GM19468 (cell line): ENCODE measurements around the gene PSG6.
"Not testable (repeated sequence)": the region's sequence is repeated elsewhere in the genome, so short reads cannot be mapped to it uniquely, and the experiment has no call there.

ENCODE experiments used
- ATAC-seq: cut with Tn5 transposase; IDR thresholded peaks from one replicate; pipeline ENCODE4 v1.9.1; 2021; ENCODE audit warnings: mild to moderate bottlenecking, moderate library complexity, moderate number of reproducible peaks; ENCODE audit not compliant: unreplicated experiment; ENCODE audit errors: extremely low read depth

The PSG6 gene

GRCh38 chr19:42917634-42918033, at the start of gene PSG6:
TSS of gene PSG6 (minus strand) at chr19:42917894. CDS start at chr19:42917792, 102 bp downstream.
- not testable (repeated sequence) for ATAC-seq

DNA sequence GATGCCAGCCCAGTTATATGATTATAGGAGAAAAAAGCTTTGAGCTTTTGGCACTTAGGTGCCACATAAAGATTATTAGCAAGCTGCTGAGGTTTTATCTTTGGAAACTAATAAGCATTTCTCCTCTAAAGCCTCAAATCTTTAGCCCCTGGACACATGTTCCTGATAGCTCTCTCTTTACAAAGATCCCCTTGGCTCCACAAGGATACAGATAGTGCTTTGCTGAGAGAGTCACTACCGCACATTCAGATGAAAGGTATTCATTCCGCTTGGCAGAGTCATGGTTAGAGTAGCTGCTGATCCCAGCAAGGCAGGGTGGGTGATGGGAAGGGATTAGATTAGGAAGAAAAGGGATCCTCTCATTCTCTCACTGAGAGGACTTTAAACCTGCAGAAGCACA, 47.5 kb upstream of the PSG6 start:
- ATAC-seq: no peak

DNA sequence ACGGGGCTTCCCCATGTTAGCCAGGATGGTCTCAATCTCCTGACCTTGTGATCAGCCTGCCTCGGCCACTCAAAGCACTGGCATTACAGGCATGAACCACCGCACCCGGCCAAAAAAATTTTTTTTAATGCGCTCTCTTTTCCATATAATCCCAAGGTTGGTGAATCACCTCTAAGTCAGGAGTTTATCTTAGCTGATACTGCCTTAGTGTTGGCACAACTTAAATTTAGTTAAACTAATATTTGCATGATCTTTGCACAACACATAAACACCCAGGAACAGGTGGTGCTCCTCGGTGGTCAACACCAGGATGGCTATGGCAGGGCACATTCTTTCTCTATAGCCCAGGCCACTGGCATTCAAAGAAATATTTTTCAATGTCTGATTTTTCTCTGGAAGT, 43.4 kb upstream of the PSG6 start:
- ATAC-seq: no peak

- ATAC-seq: not testable (repeated sequence)
These were observed 34.4 kb upstream of the PSG6 start for GRCh38 chr19:42952126-42952525.

- not testable (repeated sequence) for ATAC-seq
These were observed 33.8 kb upstream of the PSG6 start for GRCh38 chr19:42951476-42951875.

GRCh38 chr19:42942187-42942789, 24.6 kb upstream of the PSG6 start:
- no peak for ATAC-seq

GRCh38 chr19:42937107-42937506, 19.4 kb upstream of the PSG6 start, which contains the start of gene PSG7:
TSS of gene PSG7 (minus strand) at chr19:42937207. CDS start at chr19:42937076, 131 bp downstream.
- ATAC-seq: not testable (repeated sequence)

DNA sequence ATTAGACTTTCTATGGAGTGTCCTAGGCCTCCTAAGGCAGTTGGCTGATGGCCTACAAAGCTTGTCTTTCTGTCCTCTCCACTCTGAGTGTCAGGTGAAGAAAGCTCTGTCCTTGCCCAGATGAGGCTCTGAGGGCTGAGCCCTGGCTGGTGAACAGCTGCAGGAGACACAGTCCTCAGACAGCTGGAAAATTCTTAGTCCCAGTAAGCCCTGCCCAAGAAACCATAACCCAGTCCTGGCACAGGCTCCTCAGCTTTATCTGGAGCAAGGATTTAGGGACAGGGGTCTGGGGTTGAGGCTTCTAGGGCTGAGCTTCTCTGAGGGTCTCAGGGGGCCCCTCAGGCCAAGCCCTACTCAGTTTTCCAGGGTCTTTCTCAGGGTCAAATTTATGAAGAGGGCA, 17.0 kb upstream of the PSG6 start:
- ATAC-seq: not testable (repeated sequence)

- ATAC-seq: not testable (repeated sequence)
These were observed 16.5 kb upstream of the PSG6 start for GRCh38 chr19:42934183-42934582.

DNA sequence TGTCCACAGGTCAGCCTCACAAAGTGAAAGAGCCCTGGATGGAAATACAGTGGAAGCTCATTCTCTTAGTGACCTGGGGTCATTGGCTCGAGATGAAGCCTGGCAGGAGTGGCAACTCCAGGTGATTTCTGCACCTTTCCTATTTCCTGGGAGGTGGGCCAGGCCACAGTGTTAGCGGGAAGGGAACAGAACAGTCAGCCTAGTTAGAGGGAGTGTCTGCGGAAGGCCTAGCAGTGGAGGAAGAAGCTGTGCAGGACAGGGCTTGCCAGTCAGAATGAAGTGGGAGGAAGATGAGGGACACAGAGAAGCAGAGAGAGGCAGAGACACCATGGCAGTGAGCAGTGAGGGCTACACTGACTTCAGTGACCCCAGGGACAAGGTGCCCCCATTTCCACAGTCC, 15.7 kb upstream of the PSG6 start:
- ATAC-seq: not testable (repeated sequence)

DNA sequence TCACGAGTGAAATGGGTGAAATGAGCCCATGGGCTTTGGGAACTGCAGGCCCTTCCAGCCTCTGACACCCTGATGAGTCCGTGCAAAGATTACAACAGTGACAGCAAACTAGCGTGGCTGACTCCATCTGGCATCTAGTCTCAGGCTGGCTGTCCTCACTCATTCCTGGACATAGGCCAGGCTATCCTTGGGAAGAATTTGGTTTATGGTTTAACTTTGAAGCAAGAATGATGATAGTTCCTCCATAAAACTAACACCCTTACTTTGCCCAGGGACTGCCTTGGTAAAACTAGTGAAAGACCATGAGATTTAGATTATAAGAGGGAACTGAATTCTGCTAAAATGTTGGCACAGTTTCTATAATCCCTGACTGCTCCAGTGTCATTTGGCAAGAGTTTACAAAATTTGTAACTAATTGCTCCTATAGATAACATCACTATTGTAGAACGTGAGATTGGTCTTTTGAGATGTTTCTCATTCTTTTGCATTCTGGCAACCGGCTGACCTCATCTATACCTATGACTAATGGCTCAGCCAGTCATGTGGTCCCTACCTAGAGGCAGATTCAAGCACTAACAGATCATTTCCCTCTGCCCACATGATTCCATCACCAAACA, 14.9 kb upstream of the PSG6 start:
- ATAC-seq: not testable (repeated sequence)

- ATAC-seq: not testable (repeated sequence)
These were observed 12.5 kb upstream of the PSG6 start for GRCh38 chr19:42930214-42930613.

DNA sequence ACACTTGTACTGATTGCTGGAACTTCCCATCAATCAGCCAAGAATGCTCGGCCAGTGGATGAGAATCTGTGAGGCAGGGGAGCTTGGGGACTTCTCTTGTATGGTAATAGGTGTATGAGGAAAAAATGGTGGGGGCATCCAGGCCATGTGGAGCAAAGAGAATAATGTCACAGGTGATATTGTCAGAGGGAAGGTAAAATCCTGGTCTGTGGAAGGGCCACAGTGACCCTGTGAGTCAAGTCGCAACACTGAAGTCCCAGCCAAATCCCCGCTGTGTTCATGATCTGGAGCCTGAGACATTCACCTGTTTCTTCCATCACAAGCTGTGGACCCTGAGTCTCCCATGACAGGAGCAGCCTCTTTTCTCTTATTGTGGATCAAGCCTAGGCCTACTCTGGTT, 11.2 kb upstream of the PSG6 start:
- ATAC-seq: no peak

GRCh38 chr19:42926781-42927180, 9.1 kb upstream of the PSG6 start:
- ATAC-seq: no peak

DNA sequence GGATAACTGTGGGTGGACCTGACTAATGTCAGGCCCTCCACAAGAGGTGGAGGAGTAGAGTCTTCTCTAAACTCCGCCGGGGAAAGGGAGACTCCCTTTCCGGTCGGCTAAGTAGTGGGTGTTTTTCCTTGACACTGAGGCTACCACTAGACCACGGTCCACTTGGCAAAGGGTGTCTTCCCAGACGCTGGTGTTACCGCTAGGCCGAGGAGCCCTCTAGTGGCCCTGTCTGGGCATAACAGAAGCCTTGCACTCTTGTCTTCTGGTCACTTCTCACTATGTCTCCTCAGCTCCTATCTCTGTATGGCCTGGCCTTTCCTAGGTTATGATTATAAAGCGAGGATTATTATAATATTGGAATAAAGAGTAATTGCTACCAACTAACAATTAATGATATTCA, 5.4 kb upstream of the PSG6 start:
- ATAC-seq: not testable (repeated sequence)

DNA sequence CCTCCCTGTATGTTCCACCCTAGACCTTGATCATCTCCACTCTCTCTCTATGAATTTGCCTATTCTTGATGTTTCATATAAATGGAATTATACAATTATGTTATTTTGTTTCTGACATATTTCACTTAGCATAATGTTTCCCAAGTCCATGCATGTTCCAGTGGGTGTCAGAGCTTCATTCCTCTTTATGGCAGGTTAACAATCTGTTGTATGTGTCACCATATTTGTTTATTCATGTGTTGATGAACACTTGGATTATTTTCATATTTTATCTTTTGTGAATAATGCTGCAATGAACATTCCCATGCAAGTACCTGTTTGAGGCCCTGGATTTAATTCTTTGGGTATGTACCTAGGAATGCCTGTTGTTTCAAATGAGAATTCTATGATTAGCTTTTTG, 3.3 kb upstream of the PSG6 start:
- not testable (repeated sequence) for ATAC-seq

- no peak for ATAC-seq
These were observed 2.0 kb upstream of the PSG6 start for GRCh38 chr19:42919757-42920079.

DNA sequence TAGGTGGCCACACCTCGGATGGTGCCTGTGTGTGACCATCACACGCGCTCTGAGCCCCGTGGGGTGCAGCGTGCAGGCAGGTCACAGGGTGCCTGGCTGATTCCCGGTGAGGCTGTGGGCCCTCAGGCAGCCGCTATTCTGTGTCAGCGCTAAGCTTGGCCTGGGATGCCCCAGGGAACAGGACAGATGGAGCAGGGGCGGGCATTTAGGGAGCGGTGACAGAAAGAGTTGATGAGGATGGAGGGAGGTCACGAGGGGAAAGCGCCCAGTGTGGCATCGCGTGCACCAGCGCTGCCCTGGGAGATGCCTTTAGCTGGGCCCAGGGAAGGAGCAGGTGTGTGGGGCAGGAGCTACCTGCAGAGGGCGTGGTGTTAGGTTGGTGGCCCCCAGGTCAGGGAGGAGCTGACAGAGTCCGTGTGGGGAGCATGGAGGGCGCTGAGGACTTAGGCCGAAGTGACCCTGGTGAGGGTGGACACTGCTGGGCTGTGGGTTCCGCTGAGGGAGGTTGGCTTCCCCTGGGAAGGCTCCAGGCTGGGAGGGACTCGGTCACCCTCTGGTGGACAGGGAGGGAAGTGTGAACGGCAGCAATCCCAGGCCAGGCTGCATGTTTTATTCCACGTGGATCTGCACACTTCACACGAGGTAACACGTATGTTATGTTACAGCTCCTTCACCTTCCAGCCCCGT, 1.5 kb upstream of the PSG6 start:
- ATAC-seq: not testable (repeated sequence)

DNA sequence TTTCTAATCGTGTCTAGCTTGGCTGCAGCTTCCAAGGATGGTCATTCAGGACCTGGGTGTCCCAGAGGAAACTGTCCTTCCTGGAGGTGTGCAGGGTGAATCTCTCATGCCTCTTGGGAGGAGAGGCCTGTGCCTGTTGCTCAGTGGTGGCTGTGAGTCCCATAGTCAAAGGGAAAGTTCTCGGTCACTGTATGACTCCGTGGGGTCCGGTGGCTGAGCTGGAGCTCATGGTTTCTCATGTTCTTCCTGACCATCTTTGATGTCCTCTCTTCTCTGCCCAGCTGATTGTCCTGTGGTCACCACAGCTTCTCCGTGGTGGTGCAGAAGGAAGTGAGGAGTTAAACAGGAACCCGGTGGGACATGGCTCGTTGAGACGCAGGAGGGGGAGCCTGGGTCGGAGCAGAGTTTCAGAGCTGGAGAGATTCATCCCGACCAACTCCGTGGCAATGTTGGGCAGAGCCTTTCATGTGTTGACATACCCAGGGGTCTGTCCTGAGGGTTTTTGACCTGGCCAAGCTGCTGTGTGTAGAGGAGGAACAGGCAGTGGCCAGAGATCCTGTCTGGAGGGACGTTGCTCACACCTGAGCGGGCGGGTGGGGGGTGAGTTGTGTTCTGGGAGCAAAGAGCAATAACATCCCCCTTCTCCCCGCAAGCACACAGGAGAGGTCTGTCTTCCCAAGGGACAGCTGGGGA, 829 bp upstream of the PSG6 start:
- ATAC-seq: not testable (repeated sequence)

DNA sequence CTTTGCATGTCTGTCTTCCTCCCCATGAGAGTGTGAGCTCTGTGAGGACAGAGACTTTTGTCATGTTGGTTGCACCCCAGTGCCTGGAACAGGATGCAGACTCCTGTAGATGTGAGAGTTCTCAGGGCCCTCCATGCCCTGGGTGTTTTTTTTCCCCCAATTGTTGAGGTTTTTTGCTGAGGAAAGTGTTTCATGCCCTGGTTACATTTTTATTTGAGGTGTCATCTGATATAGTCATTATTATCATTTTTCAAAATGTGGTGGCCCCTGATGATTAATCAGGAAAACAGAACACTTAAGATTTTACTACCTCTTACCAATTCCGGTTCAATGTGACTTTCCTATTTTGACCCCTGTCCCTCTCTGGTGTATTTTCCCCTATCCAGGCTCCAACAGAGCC, 763 bp downstream of the PSG6 start:
- ATAC-seq: not testable (repeated sequence)

DNA sequence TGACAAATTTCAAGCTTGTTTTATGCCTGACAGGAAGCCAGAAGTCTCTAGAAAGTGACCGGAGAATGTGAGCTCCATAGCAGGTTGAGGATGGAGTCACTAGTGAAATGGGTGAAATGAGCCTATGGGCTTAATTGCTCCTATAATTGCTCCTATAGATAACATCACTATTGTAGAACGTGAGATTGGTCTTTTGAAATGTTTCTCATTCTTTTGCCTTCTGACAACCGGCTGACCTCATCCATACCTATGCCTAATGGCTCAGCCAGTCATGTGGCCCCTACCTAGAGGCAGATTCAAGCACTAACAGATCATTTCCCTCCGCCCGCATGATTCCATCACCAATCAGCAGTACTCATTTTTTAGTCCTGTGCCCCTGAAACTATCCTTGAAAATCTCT, 4.2 kb downstream of the PSG6 start:
- ATAC-seq: not testable (repeated sequence)
